ENCODE results near the gene TRIM37. TPM values are rescaled to one million over a fixed set of nuclear protein-coding genes. Genes with fewer than 3 reads are reported as not detected.
A peak's percentile ranks its signal among the peaks of the same experiment; 100 is the strongest.
"Not testable (repeated sequence)": the region's sequence is repeated elsewhere in the genome, so short reads cannot be mapped to it uniquely, and the experiment has no call there.

Gene TRIM37, protein sequence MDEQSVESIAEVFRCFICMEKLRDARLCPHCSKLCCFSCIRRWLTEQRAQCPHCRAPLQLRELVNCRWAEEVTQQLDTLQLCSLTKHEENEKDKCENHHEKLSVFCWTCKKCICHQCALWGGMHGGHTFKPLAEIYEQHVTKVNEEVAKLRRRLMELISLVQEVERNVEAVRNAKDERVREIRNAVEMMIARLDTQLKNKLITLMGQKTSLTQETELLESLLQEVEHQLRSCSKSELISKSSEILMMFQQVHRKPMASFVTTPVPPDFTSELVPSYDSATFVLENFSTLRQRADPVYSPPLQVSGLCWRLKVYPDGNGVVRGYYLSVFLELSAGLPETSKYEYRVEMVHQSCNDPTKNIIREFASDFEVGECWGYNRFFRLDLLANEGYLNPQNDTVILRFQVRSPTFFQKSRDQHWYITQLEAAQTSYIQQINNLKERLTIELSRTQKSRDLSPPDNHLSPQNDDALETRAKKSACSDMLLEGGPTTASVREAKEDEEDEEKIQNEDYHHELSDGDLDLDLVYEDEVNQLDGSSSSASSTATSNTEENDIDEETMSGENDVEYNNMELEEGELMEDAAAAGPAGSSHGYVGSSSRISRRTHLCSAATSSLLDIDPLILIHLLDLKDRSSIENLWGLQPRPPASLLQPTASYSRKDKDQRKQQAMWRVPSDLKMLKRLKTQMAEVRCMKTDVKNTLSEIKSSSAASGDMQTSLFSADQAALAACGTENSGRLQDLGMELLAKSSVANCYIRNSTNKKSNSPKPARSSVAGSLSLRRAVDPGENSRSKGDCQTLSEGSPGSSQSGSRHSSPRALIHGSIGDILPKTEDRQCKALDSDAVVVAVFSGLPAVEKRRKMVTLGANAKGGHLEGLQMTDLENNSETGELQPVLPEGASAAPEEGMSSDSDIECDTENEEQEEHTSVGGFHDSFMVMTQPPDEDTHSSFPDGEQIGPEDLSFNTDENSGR
- 25.0 TPM for polyA plus RNA-seq (2012; ENCODE audit: insufficient read depth, insufficient read length)

DNA sequence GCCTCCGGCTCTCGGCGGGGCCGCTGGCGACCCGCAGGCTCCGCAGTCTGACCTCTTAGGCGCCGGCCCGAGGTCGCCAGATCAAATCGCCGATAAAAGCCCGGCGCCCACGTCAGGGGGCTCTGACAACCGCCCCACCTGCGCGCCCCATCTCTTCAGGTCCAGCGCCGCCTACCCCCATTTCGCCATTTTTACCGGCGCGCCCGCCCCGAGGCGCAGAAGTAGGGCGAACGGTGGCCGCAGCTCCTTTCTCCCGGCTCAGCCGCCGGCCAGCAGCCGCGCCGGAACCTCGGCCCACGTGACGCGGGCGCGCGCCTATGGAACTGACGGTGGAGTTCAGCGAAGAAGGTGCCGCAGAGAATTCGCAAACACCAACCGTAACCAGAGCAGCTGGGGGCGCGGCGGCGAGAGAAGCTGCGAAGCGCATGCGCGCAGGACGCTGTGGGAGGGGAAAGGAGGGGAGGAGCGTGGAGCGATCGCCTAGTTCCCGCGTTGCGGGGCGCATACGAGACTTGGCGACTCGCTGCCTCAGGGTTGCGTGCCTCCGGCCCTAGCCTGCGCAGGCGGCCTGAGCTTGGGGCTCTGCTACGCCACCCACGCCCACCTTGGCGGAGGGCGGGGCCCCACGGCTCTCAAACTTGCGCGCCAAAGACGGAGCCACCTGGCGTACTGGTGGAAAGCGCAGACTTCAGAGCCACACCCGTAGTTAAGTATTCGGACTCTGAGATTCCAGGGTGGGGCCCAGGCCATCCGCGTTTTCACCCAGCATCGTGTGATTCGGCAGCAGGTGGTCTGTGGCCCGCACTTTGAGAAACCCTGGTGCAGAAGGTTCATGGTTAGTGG is at the start of gene TRIM37:
TRIM37 (minus strand) TSS at position 418 of the 843 bp plus-strand sequence. CDS start 419 bp downstream, outside the sequence.
- H3K4me3 ChIP-seq (ENCODE audit: low read length): peak within 1 kb of the TSS; percentile 89
- peak; percentile 98 for DNase-seq (ENCODE audit: low read depth, low spot score)

DNA sequence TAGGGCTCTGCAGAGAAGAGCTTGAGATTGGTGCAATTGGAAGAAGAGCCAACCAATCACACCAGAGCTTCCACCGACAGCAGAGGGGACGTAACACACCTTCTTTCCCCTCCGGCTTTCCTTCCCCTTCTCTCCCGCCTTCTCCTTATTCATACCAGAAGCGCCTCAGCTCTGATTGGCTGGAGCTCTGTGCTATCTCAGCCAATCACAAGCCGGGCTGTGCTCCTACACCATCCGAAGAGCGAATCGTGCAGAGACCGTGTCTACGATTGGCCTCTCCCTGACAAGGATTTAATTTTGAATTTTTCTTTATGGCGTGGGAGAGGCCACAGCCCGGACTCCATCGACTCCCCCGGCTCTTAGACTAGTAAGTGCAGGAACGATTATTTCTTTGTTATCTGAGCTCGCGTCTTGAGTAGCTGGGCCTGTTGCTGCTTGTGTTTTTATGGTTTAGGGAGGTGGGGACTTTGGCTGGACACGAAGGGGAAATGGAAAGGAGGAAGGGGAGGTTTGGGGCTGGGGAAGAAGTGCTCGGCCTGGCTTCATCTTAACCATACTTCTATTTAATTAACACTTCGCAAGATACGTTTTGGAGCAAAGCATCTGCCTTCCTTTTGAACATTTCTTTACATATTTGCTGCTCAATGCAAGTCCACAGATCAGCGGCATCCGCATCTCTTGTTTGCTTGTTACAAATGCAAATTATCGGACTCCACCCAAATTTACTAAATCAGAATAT is 48.9 kb upstream of the TRIM37 start, which contains the start of gene PRR11:
PRR11 (plus strand) TSS at position 308 of the 739 bp plus-strand sequence. CDS start 14,007 bp downstream, outside the sequence.
- peak; percentile 100 for DNase-seq (ENCODE audit: low read depth, low spot score)
- H3K4me3 ChIP-seq (ENCODE audit: low read length): peak within 1 kb of the TSS; percentile 94

DNA sequence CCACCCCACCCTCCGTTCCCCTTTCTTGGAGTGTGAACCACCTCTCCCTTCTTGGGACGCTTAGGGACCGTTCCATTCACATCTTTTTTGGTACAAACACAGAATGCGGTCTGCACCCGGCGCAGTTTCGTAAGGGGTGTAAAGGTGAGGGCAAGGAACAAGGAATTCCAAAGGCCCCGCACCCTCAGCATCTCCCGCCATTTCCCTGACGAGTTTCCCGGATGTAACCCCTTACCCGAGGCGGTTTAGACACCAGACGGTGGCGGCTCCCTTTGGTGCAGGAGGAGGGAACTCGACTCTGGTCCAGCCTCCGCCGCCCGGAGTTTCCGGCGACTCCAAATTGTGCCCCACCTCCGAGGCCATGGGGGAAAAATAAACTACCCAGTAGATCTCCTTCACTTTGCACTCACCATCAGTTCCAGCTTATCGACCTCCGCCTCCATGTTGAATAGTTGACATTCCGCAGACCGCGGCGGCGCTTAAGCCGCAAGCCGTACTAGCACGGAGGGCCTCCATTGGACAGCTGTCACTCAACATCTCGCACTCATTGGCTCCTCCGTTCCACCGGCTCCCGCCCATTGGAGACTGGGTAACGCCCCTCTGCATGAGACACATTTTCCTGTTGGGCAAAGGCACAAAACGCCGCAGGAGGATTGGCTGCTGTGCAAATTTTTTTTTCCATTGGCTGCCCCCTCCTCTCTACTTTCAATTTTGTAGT is 48.2 kb upstream of the TRIM37 start, which contains the start of gene SKA2:
SKA2 (minus strand) TSS at position 466 of the 718 bp plus-strand sequence; CDS start at position 443, 23 bp downstream.
- no peak for DNase-seq (ENCODE audit: low read depth, low spot score)
- H3K4me3 ChIP-seq (ENCODE audit: low read length): peak within 1 kb of the TSS; percentile 94

DNA sequence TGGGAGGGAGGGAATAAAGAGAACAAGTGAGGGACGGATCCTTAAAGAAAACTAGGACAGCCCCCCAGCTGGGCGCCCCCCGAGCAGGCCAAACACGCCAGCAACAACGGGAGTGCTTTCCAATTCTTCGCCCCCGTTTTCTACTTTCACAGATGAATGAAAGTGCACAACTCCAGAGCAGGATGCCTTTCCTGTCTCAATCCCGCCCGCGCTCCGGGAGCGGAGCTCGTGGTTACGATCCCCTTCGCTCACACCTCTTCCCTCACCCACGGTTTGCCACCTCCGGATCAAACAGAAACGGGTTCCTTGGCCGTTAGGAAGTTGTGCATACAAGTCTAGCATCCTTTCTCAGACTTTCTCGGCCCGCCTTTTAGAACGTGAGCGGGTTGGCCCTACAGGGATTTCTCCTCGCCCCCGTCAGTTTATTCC is 47.6 kb upstream of the TRIM37 start:
- DNase-seq (ENCODE audit: low read depth, low spot score): peak; percentile 49
- H3K4me3 ChIP-seq (ENCODE audit: low read length): peak overlapping the region; percentile 76

DNA sequence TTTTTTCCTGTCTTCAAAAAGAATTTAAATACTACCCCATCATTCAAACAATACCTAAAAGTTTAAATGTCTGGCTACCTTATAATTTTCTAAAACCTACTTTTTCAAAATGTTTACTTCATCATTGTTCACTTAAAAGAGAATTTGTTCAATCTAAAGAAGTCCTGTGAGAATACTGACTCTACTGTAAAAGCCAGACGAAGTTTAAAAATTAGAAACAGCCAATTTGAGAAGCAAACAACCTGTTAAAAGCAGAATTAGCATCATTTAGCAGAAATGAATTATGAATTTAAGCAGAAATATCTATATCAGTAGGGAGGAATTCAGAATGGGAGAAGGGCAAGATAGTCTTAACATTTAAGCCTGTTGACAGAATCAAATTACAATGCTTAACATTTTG is 46.2 kb upstream of the TRIM37 start:
- peak overlapping the region; percentile 76 for H3K4me3 ChIP-seq (ENCODE audit: low read length)
- DNase-seq (ENCODE audit: low read depth, low spot score): no peak

DNA sequence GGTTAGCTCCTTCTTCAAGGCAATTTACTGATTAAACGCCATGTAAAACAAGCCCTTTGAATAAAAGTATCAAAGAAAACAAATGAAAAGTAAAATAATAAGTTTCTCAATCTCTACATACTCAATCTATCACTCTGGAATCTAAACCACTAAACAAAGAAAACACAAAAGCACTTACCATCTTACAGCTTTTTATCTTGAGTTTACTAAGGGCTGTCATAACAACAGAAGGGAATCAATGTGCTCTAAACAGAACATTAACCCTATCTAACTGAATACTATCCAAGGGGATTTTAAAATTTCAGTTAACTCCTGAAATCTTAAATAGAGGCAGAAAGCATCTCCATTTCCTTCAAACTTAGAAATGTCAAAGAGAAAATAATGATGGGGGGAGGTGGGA is 44.9 kb upstream of the TRIM37 start:
- DNase-seq (ENCODE audit: low read depth, low spot score): no peak
- peak overlapping the region; percentile 20 for H3K4me3 ChIP-seq (ENCODE audit: low read length)

DNA sequence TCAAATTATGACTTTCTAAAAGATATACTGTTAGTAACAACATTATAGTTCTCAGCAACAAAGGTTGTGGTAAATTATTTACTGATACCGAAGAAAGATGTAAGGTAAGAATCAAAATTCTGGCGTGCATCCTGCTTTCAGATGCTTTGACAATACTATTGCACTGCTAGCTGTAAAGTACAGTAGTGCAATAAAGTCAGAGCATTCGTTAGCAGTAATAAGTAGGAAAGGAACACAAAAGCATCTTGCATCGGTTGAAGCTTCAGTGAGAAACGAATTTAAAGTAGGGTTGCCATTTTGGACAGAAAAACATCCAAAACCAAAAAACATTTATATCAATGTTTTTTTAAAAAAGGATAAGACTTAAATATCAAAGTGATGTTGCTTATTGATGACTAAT is 44.3 kb upstream of the TRIM37 start:
- peak; percentile 35 for DNase-seq (ENCODE audit: low read depth, low spot score)
- H3K4me3 ChIP-seq (ENCODE audit: low read length): no peak overlapping the region

DNA sequence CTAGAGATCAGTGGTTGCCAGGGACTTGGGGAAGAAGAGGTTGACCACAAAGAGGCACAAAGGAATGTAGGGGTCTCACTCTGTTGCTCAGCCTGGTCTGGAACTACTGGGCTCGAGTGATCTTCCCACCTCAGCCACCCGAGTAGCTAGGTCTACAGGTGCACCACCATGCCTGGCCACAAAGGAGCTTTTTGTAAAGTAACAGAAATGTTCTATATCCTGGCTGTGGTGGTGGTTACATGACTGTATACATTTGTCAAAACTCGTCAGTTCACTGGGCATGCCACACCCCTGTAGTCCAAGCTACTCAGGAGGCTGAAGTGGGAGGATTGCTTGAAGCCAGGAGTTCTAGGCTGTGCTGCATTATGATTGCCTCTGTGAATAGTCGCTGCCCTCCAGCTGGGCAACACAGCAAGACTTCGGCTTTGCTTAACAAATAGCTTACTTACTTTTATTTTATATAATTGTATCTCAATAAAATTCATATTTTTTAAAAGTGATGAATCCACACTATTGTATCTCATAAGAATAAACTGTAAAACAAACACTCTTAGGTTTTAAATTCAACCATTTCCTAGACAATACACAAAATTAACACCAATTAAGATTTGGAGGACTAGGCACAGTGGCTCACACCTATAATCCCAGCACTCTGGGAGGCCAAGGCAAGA is 43.3 kb upstream of the TRIM37 start:
- no peak overlapping the region for H3K4me3 ChIP-seq (ENCODE audit: low read length)
- peak; percentile 67 for DNase-seq (ENCODE audit: low read depth, low spot score)

DNA sequence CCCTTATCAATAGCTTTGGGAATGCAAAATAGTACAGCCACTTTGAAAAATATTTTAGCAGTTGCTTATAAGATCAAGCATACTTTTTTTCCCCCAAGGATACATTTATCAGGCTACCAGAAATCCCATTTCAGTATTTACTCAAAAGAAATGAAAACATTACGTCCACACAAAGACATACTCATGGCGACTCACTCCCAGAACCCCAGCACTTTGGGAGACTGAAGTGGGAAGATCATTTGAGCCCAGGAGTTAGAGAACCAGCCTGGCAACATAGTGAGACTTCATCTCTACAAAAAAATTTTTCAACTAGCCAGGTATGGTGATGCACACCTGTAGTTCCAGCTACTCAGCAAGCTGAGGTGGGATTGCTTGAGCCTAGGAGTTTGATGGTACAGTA is 42.4 kb upstream of the TRIM37 start:
- no peak for DNase-seq (ENCODE audit: low read depth, low spot score)
- H3K4me3 ChIP-seq (ENCODE audit: low read length): no peak overlapping the region

DNA sequence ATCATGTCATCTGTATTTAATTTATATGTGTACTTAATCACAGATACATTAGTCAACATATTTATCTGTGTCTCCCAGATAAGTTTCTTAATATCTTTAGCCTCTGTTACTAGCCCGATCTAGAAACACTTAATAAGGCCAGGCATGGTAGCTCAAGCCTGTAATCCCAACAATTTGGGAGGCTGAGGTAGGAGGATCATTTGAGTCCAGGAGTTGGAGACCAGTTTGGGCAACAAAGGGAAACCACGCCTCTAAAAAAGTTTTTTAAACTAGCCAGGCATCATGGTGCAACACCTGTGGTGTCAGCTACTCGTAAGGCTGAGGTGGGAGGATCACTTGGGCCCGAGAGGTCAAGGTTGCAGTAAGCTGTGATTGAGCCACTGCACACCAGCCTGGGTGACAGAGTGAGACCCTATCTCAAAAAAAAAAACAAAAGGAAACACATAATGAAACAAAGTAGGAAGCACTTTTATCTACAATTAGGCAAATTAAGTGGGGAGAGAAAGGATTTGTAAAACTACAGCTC is 39.0 kb upstream of the TRIM37 start:
- no peak for DNase-seq (ENCODE audit: low read depth, low spot score)
- no peak overlapping the region for H3K4me3 ChIP-seq (ENCODE audit: low read length)

DNA sequence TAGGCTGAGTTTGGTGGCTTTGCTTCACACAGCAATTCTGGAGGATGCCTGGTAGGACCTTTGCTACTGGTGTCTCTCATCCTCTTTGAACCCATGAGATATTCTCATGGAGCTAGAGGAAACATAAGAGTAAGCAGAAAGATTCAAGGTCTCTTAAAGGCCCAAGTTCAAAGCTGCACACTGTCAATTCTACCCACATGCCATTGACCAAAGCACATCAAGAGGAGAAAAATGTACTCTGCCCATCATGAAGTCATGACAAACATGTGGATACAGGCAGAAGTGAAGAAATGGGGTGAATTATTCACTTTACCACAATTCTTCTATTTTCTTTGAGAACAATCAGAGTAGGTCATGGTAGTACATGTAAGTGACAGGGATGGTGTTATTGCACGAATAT is 35.2 kb upstream of the TRIM37 start:
- no peak for DNase-seq (ENCODE audit: low read depth, low spot score)
- no peak overlapping the region for H3K4me3 ChIP-seq (ENCODE audit: low read length)

DNA sequence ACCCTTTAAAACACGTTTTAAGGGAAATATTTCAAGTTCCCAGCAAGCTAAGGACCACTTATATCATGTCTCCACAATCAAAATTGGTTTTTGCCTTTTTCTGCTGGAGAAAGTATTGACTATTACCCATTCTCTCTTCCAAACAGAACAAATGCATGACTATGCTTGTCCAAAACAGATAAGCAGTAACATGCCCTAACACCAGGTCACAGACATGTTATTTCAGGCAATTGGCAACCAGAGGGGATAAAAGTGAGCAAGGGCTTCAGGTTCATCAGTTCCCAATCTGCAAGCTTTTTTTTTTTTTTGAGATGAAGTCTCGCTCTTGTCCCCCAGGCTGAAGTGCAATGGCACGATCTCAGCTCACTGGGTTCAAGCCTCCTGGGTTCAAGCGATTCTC is 33.3 kb upstream of the TRIM37 start:
- no peak overlapping the region for H3K4me3 ChIP-seq (ENCODE audit: low read length)
- DNase-seq (ENCODE audit: low read depth, low spot score): no peak

DNA sequence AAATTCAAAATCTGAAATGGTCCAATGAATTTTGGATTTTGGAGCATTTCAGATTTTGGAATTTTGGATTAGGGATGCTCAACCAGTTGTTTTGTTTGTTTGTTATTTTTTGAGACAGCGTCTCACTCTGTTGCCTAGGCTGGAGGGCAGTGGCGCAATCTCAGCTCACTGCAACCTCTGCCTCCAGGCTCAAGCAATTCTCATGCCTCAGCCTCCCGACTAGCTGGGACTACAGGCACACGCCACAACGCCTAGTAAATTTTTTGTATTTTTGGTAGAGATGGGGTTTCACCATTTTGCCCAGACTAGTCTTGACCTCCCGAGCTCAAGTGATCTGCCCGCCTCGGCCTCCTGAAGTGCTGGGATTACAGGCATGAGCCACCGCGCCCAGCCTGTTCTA is 31.7 kb upstream of the TRIM37 start:
- H3K4me3 ChIP-seq (ENCODE audit: low read length); DNase-seq (ENCODE audit: low read depth, low spot score): not testable (repeated sequence)

DNA sequence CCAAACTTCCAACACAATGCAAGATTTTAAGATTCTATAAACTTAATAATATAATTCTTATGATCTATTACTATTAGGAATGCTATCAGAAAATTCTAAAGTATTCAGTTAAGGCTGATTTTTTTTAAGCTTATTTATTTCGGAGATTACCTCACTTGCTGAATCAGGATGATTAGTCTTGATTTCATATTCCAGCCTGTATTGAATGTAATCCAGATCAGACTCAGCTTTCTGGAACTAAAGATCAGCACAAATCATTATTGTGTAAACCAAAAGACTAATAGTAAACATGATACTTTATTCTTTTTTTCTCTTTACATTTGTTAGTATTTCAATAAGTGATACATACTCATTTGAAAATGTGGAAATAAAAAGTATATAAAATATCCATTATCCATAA is 24.5 kb upstream of the TRIM37 start:
- H3K4me3 ChIP-seq (ENCODE audit: low read length): no peak overlapping the region
- no peak for DNase-seq (ENCODE audit: low read depth, low spot score)

DNA sequence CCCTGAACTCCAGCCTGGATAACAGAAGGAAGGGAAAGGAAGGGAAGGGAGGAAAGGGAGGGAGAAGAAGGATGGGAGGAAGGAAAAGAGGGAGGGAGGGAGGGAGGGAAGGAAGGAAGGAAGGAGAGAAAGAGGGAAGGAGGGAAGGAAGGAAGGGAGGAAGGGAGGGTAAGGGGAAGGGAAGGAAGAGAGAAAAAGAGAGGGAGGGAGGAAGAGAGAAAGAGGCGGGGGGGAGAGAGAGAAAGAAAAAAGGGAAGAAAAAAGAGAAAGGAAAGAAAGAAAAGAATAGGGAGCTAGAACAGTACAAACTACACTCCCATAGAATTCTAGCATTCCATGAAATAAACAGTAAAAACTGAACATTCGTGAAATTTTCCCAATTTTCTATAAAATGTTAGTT is 23.1 kb upstream of the TRIM37 start:
- no peak overlapping the region for H3K4me3 ChIP-seq (ENCODE audit: low read length)
- DNase-seq (ENCODE audit: low read depth, low spot score): no peak

DNA sequence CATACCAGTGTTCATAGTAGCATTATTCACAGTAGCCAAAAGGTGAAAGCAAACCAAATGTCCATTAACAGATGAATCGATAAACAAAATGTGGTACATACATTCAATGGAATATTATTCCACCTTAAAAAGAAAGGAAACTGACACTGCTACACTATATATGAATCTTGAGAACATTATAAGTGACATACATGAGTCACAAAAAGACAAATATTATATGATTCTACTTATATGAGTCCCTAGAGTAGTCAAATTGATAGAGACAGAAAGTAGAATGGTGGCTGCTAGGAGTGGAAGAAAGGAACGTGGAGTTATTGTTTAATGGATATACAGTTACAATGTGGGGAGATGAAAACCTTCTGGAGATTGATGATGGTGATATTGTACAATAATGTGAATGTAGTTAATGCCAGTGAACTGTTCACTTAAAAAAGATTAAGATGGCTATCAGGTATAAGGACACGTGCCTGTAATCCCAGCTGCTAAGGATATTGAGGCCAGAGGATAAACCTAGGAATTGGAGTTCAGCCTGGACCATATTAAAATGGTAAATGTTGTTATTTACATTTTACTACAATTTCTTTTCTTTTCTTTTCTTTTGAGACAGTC is 20.2 kb upstream of the TRIM37 start:
- H3K4me3 ChIP-seq (ENCODE audit: low read length): no peak overlapping the region
- no peak for DNase-seq (ENCODE audit: low read depth, low spot score)

Data from Jurkat, Clone E6-1 (cell line).